SK-N-SH (cell line): ENCODE results near the gene C1orf210. TPM values are rescaled to one million over a fixed set of nuclear protein-coding genes. Genes with fewer than 3 reads are reported as not detected.

ENCODE experiments used
- CTCF ChIA-PET: fragments of 300-600, 350-600 bp; formaldehyde crosslinking; extraction: SDS; loops from one replicate; lab custom pipeline; 2021; lab: Yijun Ruan, JAX
- POLR2A ChIA-PET: fragments of 350-600 bp; sonication (Branson Sonifier 250); formaldehyde crosslinking; extraction: SDS; loops from one replicate; lab custom pipeline; 2020; ENCODE audit warnings: antibody characterized with exemption, inconsistent platforms; lab: Yijun Ruan, JAX
- DNase-seq: peaks from one replicate; pipeline ENCODE4 v3.0.0; 2012
- H2AFZ ChIP-seq: fragments of 200-600 bp; sonication (generic); 2 replicates; pipeline ENCODE4 v1.8.1; 2016; ENCODE audit warnings: antibody characterized with exemption, mild to moderate bottlenecking, low read depth
- H3F3A ChIP-seq: fragments of 200-600 bp; sonication (generic); replicated peaks from 2 replicates; pipeline ENCODE3; 2016; ENCODE audit warnings: antibody characterized with exemption, mild to moderate bottlenecking; ENCODE audit not compliant: insufficient read depth
- H3K27ac ChIP-seq, 2 experiments: fragments of 200-500 bp in 1 of 2; fragments of 200-600 bp in 1 of 2; sonication (Bioruptor generic) in 1 of 2; sonication (generic), shearing (Covaris generic) in 1 of 2; 2 replicates each; pipeline versions ENCODE4 v1.5.1 to v1.6.1; 2014 to 2016; ENCODE audit warnings: low read depth in 2 of 2, inconsistent platforms in 1 of 2, low read length in 1 of 2, mild to moderate bottlenecking in 1 of 2, mixed read lengths in 1 of 2
- H3K27me3 ChIP-seq: fragments of 200-600 bp; sonication (generic), shearing (Covaris generic); 2 replicates; pipeline ENCODE4 v1.6.1; 2016; ENCODE audit warnings: mixed run types; ENCODE audit not compliant: insufficient read depth
- H3K36me3 ChIP-seq, 2 experiments: fragments of 200-500 bp in 1 of 2; fragments of 200-600 bp in 1 of 2; sonication (Bioruptor generic) in 1 of 2; sonication (generic) in 1 of 2; replicated peaks in 1 of 2; 2 replicates each; pipeline versions ENCODE3 to v1.5.1; 2014 to 2016; ENCODE audit warnings: low read length in 1 of 2, mild to moderate bottlenecking in 1 of 2; ENCODE audit not compliant: insufficient read depth in 2 of 2, control insufficient read depth in 1 of 2
- H3K4me1 ChIP-seq, 2 experiments: fragments of 200-500 bp in 1 of 2; fragments of 200-600 bp in 1 of 2; sonication (Bioruptor generic) in 1 of 2; sonication (generic), shearing (Covaris generic) in 1 of 2; 2 replicates each; pipeline versions ENCODE4 v1.5.1 to v1.6.1; 2014 to 2016; ENCODE audit warnings: low read depth in 1 of 2, low read length in 1 of 2, mixed run types in 1 of 2; ENCODE audit not compliant: insufficient read depth in 2 of 2, control insufficient read depth in 1 of 2
- H3K4me2 ChIP-seq: fragments of 200-600 bp; sonication (generic), shearing (Covaris generic); 2 replicates; pipeline ENCODE4 v1.6.1; 2017; ENCODE audit warnings: mixed run types
- H3K4me3 ChIP-seq, 2 experiments: fragments of 200-500 bp in 1 of 2; fragments of 200-600 bp in 1 of 2; sonication (Bioruptor generic) in 1 of 2; sonication (generic), shearing (Covaris generic) in 1 of 2; 2 replicates each; pipeline versions ENCODE4 v1.5.1 to v1.8.1; 2014 to 2016; ENCODE audit warnings: low read depth in 2 of 2, inconsistent platforms in 1 of 2, low read length in 1 of 2, mild to moderate bottlenecking in 1 of 2, mixed read lengths in 1 of 2, moderate library complexity in 1 of 2
- H3K79me2 ChIP-seq: fragments of 200-600 bp; sonication (generic); 2 replicates; pipeline ENCODE4 v1.8.1; 2017; ENCODE audit warnings: mild to moderate bottlenecking; ENCODE audit not compliant: insufficient read depth
- H3K9ac ChIP-seq: fragments of 200-600 bp; sonication (generic); 2 replicates; pipeline ENCODE4 v1.6.1; 2017; ENCODE audit warnings: mixed run types
- H3K9me2 ChIP-seq: fragments of 200-600 bp; sonication (generic); 2 replicates; pipeline ENCODE4 v1.6.1; 2017; ENCODE audit warnings: mixed run types
- H3K9me3 ChIP-seq: fragments of 200-600 bp; sonication (generic); 2 replicates; pipeline ENCODE4 v1.6.1; 2017; ENCODE audit warnings: mixed run types, mild to moderate bottlenecking, moderate library complexity
- H4K20me1 ChIP-seq: fragments of 200-600 bp; sonication (generic); 2 replicates; pipeline ENCODE4 v1.6.1; 2017; ENCODE audit warnings: mild to moderate bottlenecking, mixed run types; ENCODE audit not compliant: insufficient read depth
- CHD2 ChIP-seq: fragments of 150-350 bp; IDR thresholded peaks from 2 replicates; pipeline ENCODE4 v1.6.1; 2018; ENCODE audit warnings: low read length; ENCODE audit not compliant: partially characterized antibody
- CTCF ChIP-seq: fragments of 200-600 bp; sonication (generic); IDR thresholded peaks from 2 replicates; pipeline ENCODE4 v1.6.1; 2017; ENCODE audit warnings: antibody characterized with exemption, mild to moderate bottlenecking, moderate library complexity
- ELF1 ChIP-seq: IDR thresholded peaks from 2 replicates; pipeline ENCODE4 v1.4.0; 2012
- EP300 ChIP-seq, 2 experiments: IDR thresholded peaks; 2 replicates each; pipeline versions ENCODE4 v1.4.0 to v1.6.1; 2012; ENCODE audit warnings: borderline replicate concordance in 1 of 2, low read depth in 1 of 2, low read length in 1 of 2
- FOXJ3 ChIP-seq: sonication (generic); formaldehyde crosslinking; IDR thresholded peaks from 2 replicates; pipeline ENCODE4 v1.5.1; 2020; ENCODE audit warnings: mild to moderate bottlenecking, missing genetic modification reagents
- IRF3 ChIP-seq: fragments of 150-350 bp; IDR thresholded peaks from 2 replicates; pipeline ENCODE4 v1.6.1; 2016; ENCODE audit warnings: mild to moderate bottlenecking, low read depth, low read length
- JUND ChIP-seq: IDR thresholded peaks from 2 replicates; pipeline ENCODE4 v1.4.0; 2012
- MAX ChIP-seq: IDR thresholded peaks from 2 replicates; pipeline ENCODE4 v1.4.0; 2012; ENCODE audit warnings: low read depth
- MXI1 ChIP-seq: IDR thresholded peaks from 2 replicates; pipeline ENCODE4 v1.6.1; 2012; ENCODE audit warnings: mild to moderate bottlenecking, low read depth, low read length, improper control_type of control experiment
- RFX5 ChIP-seq: IDR thresholded peaks from 2 replicates; pipeline ENCODE4 v1.6.1; 2012; ENCODE audit warnings: mild to moderate bottlenecking, improper control_type of control experiment, low read length
- SIN3A ChIP-seq: IDR thresholded peaks from 2 replicates; pipeline ENCODE4 v1.6.1; 2012; ENCODE audit warnings: low read depth, mild to moderate bottlenecking, low read length, moderate library complexity, borderline replicate concordance
- SMC3 ChIP-seq: IDR thresholded peaks from 2 replicates; pipeline ENCODE4 v1.6.1; 2012; ENCODE audit warnings: low read depth, low read length, improper control_type of control experiment
- TAF1 ChIP-seq: IDR thresholded peaks from 2 replicates; pipeline ENCODE4 v1.6.1; 2012; ENCODE audit warnings: low read depth, mild to moderate bottlenecking, low read length, moderate library complexity, borderline replicate concordance
- TEAD4 ChIP-seq: IDR thresholded peaks from 2 replicates; pipeline ENCODE4 v1.4.0; 2012; ENCODE audit warnings: mild to moderate bottlenecking, borderline replicate concordance; ENCODE audit not compliant: insufficient read depth
- USF1 ChIP-seq: IDR thresholded peaks from 2 replicates; pipeline ENCODE4 v1.4.0; 2012; ENCODE audit warnings: low read depth, borderline replicate concordance
- YY1 ChIP-seq: IDR thresholded peaks from 2 replicates; pipeline ENCODE4 v1.4.0; 2012; ENCODE audit warnings: low read depth, mild to moderate bottlenecking
- WGBS: methylation state at CpG from one replicate; pipeline ENCODE4 v1.1.6; 2017; ENCODE audit warnings: low lambda C conversion rate; 5-methylcytosine and 5-hydroxymethylcytosine counted together
- polyA plus RNA-seq, 3 experiments: library from polyadenylated mRNA; depleted of rRNA; stranded (reverse); fragments of >200 nt; gene quantifications; 2 replicates each; pipeline ENCODE4 v1.2.3, GENCODE V29; 2012

C1orf210 gene
- polyA plus RNA-seq, 1 of the 3 experiments (the other 2 are of a cell fraction) = not detected

GRCh38 chr1:43317817-43318471, 32.6 kb upstream of the C1orf210 start:
- H3K27ac ChIP-seq = no peak overlapping the region
- DNase-seq = no peak
- ChIA-PET CTCF (no interaction called here), POLR2A (no interaction called here)
- no peaks in the 10 kb centered on the region for H4K20me1 ChIP-seq
- H3K36me3 ChIP-seq = no peaks in the 10 kb centered on the region
- H3K79me2 ChIP-seq = no peaks in the 10 kb centered on the region
- H3K27me3 ChIP-seq = no peaks in the 10 kb centered on the region
- no peaks in the 10 kb centered on the region for H3F3A ChIP-seq
- H3K9me3 ChIP-seq = no peaks in the 10 kb centered on the region
- H3K9me2 ChIP-seq = no peaks in the 10 kb centered on the region
- 91% methylated on average over 15 of the region's 15 CpGs for WGBS
- TF ChIP-seq TEAD4 = no peak
- no peak for TF ChIP-seq YY1
- TF ChIP-seq ELF1 = no peak
- no peak for TF ChIP-seq MAX
- TF ChIP-seq TAF1 = no peak
- TF ChIP-seq MXI1 = no peak
- TF ChIP-seq USF1 = no peak
- no peak for TF ChIP-seq SMC3
- TF ChIP-seq RFX5 = no peak
- TF ChIP-seq EP300 (IDR thresholded peaks at IDR 0.05; ENCODE audit: borderline replicate concordance in 1 of 2, low read depth in 1 of 2, low read length in 1 of 2) = no peak
- TF ChIP-seq JUND = no peak
- TF ChIP-seq CTCF = no peak
- no peak for TF ChIP-seq IRF3
- no peak for TF ChIP-seq SIN3A
- TF ChIP-seq CHD2 = no peak
- TF ChIP-seq FOXJ3 (CRISPR knock-in tag) = no peak
- H2AFZ ChIP-seq = no peak overlapping the region
- H3K4me2 ChIP-seq = no peak overlapping the region
- H3K9ac ChIP-seq = no peak overlapping the region
- H3K4me3 ChIP-seq = no peak overlapping the region
- no peaks in the 10 kb centered on the region for H3K4me1 ChIP-seq
